Breast epithelium (tissue), 4 donors: ENCODE results near the gene PAPSS2. TPM values are rescaled to one million over a fixed set of nuclear protein-coding genes. Genes with fewer than 3 reads are reported as not detected.

Experiments used
- DNase-seq, 2 donors: peaks; one replicate each; pipeline ENCODE4 v3.0.0-alpha.2; 2019; ENCODE audit warnings: low spot score in 2 of 2
- H3K27ac ChIP-seq, 2 donors: fragments of 200-600 bp; sonication (generic) in 1 of 2; one replicate each; pipeline ENCODE4 v1.5.1; 2016 to 2019; ENCODE audit warnings: mild to moderate bottlenecking in 1 of 2
- H3K27me3 ChIP-seq, 2 donors: fragments of 200-600 bp; sonication (generic) in 1 of 2; one replicate each; pipeline versions ENCODE4 v1.5.1 to v1.6.0; 2017 to 2019; ENCODE audit warnings: control low read depth in 1 of 2, mild to moderate bottlenecking in 1 of 2
- H3K36me3 ChIP-seq: fragments of 200-600 bp; one replicate; pipeline ENCODE4 v1.5.1; 2019
- H3K4me1 ChIP-seq, 2 donors: fragments of 200-600 bp; sonication (generic); one replicate each; pipeline ENCODE4 v1.5.1; 2016 to 2019; ENCODE audit warnings: control low read depth in 1 of 2
- H3K4me3 ChIP-seq, 3 donors: fragments of 200-600 bp; sonication (generic); 1 replicate in 2 of 3; 2 replicates in 1 of 3; pipeline ENCODE4 v1.5.1; 2016 to 2019; ENCODE audit warnings: mild to moderate bottlenecking in 3 of 3, moderate library complexity in 2 of 3
- H3K9me3 ChIP-seq, 2 donors: fragments of 200-600 bp; sonication (generic) in 1 of 2; one replicate each; pipeline ENCODE4 v1.5.1; 2016 to 2019; ENCODE audit warnings: control low read depth in 1 of 2
- POLR2A ChIP-seq: fragments of 450-650 bp; IDR thresholded peaks from one replicate; pipeline ENCODE4 v1.6.1; 2016; ENCODE audit warnings: antibody characterized with exemption, mild to moderate bottlenecking, moderate library complexity
- POLR2AphosphoS5 ChIP-seq, 3 donors: sonication (generic); formaldehyde crosslinking; IDR thresholded peaks; one replicate each; pipeline ENCODE4 v1.6.1; 2017; ENCODE audit warnings: antibody characterized with exemption in 3 of 3
- intact Hi-C: fragments of 100-400 bp; cut with DNase I; formaldehyde crosslinking; loops from one replicate; pipeline ENCODE4 v1.15.1; 2023; ENCODE audit warnings: low total_unique reads
- total RNA-seq, 3 donors: library from RNA; depleted of rRNA; stranded (reverse); fragments of >200 nt; gene quantifications; one replicate each; pipeline ENCODE4 v1.1.0, GENCODE V29; 2016
- TF ChIP-seq, protein P1 (sequence below), 3 donors: fragments of 450-650 bp; IDR thresholded peaks; one replicate each; pipeline ENCODE4 v1.5.1; 2016 to 2017; ENCODE audit warnings: antibody characterized with exemption in 3 of 3, mild to moderate bottlenecking in 3 of 3, moderate library complexity in 3 of 3

PAPSS2 gene
- total RNA-seq, 3 donors from 2014 or later, result 21.1 to 33.8 (median 27.2) TPM

- no peak for TF ChIP-seq POLR2A
- intact Hi-C loops, result no loop called here
- no peak overlapping the region for H3K27ac ChIP-seq
- H3K4me1 ChIP-seq, result no peaks in the 10 kb centered on the region
- H3K9me3 ChIP-seq, result no peaks in the 10 kb centered on the region
- H3K36me3 ChIP-seq, result no peaks in the 10 kb centered on the region
- no peak for DNase-seq
- no peak overlapping the region for H3K4me3 ChIP-seq
- no peaks in the 10 kb centered on the region for H3K27me3 ChIP-seq
Measured at GRCh38 chr10:87752566-87752965, 92.9 kb downstream of the PAPSS2 start.

GRCh38 chr10:87753995-87754866 is 94.6 kb downstream of the PAPSS2 start:
- H3K27me3 ChIP-seq, result no peaks in the 10 kb centered on the region
- no peaks in the 10 kb centered on the region for H3K9me3 ChIP-seq
- TF ChIP-seq, protein P1, sequence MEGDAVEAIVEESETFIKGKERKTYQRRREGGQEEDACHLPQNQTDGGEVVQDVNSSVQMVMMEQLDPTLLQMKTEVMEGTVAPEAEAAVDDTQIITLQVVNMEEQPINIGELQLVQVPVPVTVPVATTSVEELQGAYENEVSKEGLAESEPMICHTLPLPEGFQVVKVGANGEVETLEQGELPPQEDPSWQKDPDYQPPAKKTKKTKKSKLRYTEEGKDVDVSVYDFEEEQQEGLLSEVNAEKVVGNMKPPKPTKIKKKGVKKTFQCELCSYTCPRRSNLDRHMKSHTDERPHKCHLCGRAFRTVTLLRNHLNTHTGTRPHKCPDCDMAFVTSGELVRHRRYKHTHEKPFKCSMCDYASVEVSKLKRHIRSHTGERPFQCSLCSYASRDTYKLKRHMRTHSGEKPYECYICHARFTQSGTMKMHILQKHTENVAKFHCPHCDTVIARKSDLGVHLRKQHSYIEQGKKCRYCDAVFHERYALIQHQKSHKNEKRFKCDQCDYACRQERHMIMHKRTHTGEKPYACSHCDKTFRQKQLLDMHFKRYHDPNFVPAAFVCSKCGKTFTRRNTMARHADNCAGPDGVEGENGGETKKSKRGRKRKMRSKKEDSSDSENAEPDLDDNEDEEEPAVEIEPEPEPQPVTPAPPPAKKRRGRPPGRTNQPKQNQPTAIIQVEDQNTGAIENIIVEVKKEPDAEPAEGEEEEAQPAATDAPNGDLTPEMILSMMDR (IDR thresholded peaks at IDR 0.05), result no peak
- TF ChIP-seq POLR2AphosphoS5 (IDR thresholded peaks at IDR 0.05) (no peak), POLR2A (no peak)
- H3K36me3 ChIP-seq, result no peaks in the 10 kb centered on the region
- no peak overlapping the region for H3K4me3 ChIP-seq
- intact Hi-C loops, result no loop called here
- no peak for DNase-seq
- H3K4me1 ChIP-seq, result no peaks in the 10 kb centered on the region
- H3K27ac ChIP-seq, result no peak overlapping the region

GRCh38 chr10:87757685-87758084 is 98.0 kb downstream of the PAPSS2 start:
- no peaks in the 10 kb centered on the region for H3K9me3 ChIP-seq
- no peaks in the 10 kb centered on the region for H3K36me3 ChIP-seq
- DNase-seq, result no peak
- no peak overlapping the region for H3K27ac ChIP-seq
- no peak overlapping the region for H3K4me3 ChIP-seq
- no peaks in the 10 kb centered on the region for H3K4me1 ChIP-seq
- no peaks in the 10 kb centered on the region for H3K27me3 ChIP-seq
- TF ChIP-seq POLR2AphosphoS5 (IDR thresholded peaks at IDR 0.05) (no peak), POLR2A (no peak)
- intact Hi-C loops, result no loop called here

DNA sequence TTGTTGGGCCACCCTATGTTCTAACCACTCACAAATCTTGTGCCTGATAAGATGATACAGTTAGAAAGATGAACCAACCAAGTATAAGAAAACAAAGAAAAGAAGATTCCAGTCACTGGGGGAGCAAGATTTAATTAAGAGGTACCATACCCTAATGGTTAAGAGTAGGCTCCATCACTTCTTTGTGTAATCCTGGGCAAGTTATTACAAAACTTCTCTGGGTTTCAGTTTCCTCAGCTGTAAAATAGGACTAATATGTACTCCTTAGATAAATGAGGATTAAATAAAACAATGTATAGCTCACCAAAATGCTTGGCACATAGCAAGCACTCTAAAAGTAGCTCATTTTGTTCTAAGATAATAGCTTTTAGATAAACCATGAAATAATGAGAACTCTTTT is 99.9 kb downstream of the PAPSS2 start:
- Histone ChIP-seq H3K4me3 (no peak overlapping the region), H3K4me1 (no peaks in the 10 kb centered on the region), H3K27ac (no peak overlapping the region), H3K9me3 (no peaks in the 10 kb centered on the region), H3K36me3 (no peaks in the 10 kb centered on the region), H3K27me3 (no peaks in the 10 kb centered on the region)
- DNase-seq, result no peak
- TF ChIP-seq POLR2AphosphoS5 (IDR thresholded peaks at IDR 0.05) (no peak), POLR2A (no peak)
- TF ChIP-seq, protein P1 (IDR thresholded peaks at IDR 0.05), result no peak
- intact Hi-C loops, result no loop called here

GRCh38 chr10:87760195-87760905 is 100.7 kb downstream of the PAPSS2 start:
- no peak overlapping the region for H3K4me3 ChIP-seq
- TF ChIP-seq, protein P1 (IDR thresholded peaks at IDR 0.05), result no peak
- no peak for TF ChIP-seq POLR2AphosphoS5 (IDR thresholded peaks at IDR 0.05)
- no peak for TF ChIP-seq POLR2A
- H3K27ac ChIP-seq, result no peak overlapping the region
- H3K36me3 ChIP-seq, result no peaks in the 10 kb centered on the region
- no peaks in the 10 kb centered on the region for H3K27me3 ChIP-seq
- no peak for DNase-seq
- intact Hi-C loops, result no loop called here
- no peaks in the 10 kb centered on the region for H3K9me3 ChIP-seq
- no peaks in the 10 kb centered on the region for H3K4me1 ChIP-seq

- Histone ChIP-seq H3K27ac (no peak overlapping the region), H3K4me1 (no peaks in the 10 kb centered on the region), H3K9me3 (no peaks in the 10 kb centered on the region), H3K36me3 (no peaks in the 10 kb centered on the region), H3K4me3 (no peak overlapping the region), H3K27me3 (no peaks in the 10 kb centered on the region)
- intact Hi-C loops, result no loop called here
- TF ChIP-seq POLR2A, result no peak
- TF ChIP-seq, protein P1 (IDR thresholded peaks at IDR 0.05), result no peak
- no peak for TF ChIP-seq POLR2AphosphoS5 (IDR thresholded peaks at IDR 0.05)
- DNase-seq, result no peak
Measured at GRCh38 chr10:87761153-87761552, 101.5 kb downstream of the PAPSS2 start.
